Pancreas (tissue), 10 donors: ENCODE measurements around the gene GPATCH4. TPM values are rescaled to one million over a fixed set of nuclear protein-coding genes. Genes with fewer than 3 reads are reported as not detected.
"Not testable (repeated sequence)": the region's sequence is repeated elsewhere in the genome, so short reads cannot be mapped to it uniquely, and the experiment has no call there.

Source experiments
- ATAC-seq, 4 donors: fragments of 200-7000 bp; cut with Tn5 transposase; one replicate each; pipeline versions ENCODE4 v1.8.0 to v1.9.1; 2020; ENCODE audit warnings: mild to moderate bottlenecking in 4 of 4, moderate library complexity in 4 of 4
- DNase-seq, 6 donors: peaks; one replicate each; pipeline ENCODE4 v3.0.0-alpha.2; 2020
- FAIRE-seq: peaks from 2 replicates; lab custom pipeline; 2012; peaks lifted over from hg19 to GRCh38; lab: Jason Lieb, UNC
- H3K27ac ChIP-seq, 4 donors: fragments of 200-600 bp; sonication (generic); 1 replicate in 3 of 4; 2 replicates in 1 of 4; pipeline versions ENCODE4 v1.5.0 to v1.8.0; 2020
- H3K27me3 ChIP-seq, 4 donors: fragments of 200-600 bp; one replicate each; pipeline ENCODE4 v1.8.0; 2021
- H3K36me3 ChIP-seq, 3 donors: fragments of 200-600 bp; sonication (generic) in 1 of 3; one replicate each; pipeline versions ENCODE4 v1.5.0 to v1.8.0; 2020 to 2021
- H3K4me1 ChIP-seq, 3 donors: fragments of 200-600 bp; one replicate each; pipeline ENCODE4 v1.8.0; 2021
- H3K4me3 ChIP-seq, 4 donors: fragments of 200-600 bp; sonication (generic) in 2 of 4; one replicate each; pipeline versions ENCODE4 v1.5.0 to v1.8.0; 2020 to 2021
- H3K9me3 ChIP-seq, 4 donors: fragments of 200-600 bp; one replicate each; pipeline ENCODE4 v1.8.0; 2021
- WGBS, 2 donors: extraction: QIAGEN DNeasy Blood & Tissue Kit; methylation state at CpG; one replicate each; pipeline ENCODE4 v1.1.7; 2013; 5-methylcytosine and 5-hydroxymethylcytosine counted together
- intact Hi-C, 3 donors: fragments of 100-400 bp; cut with DNase I; formaldehyde crosslinking; loops; one replicate each; pipeline versions ENCODE4 v1.11.1 to v1.14.2; 2022
- polyA plus RNA-seq, 2 donors: library from polyadenylated mRNA; stranded (reverse); fragments of 200-250 nt; gene quantifications; one replicate each; pipeline ENCODE4 v1.2.3, GENCODE V29; 2013
- total RNA-seq, 6 donors: library from RNA; stranded (reverse); fragmentation: NEBNext Ultra II Directional in 4 of 6; extraction: Animal tissue kit (Norgen Biotek cat#: 25700) in 4 of 6; gene quantifications; one replicate each; pipeline versions ENCODE4 v1.2.1 to v1.2.4, GENCODE V29; 2021 to 2023
- TF ChIP-seq, protein P1 (sequence below), 4 donors: fragments of 200-600 bp; sonication (generic) in 3 of 4; IDR thresholded peaks; one replicate each; pipeline versions ENCODE4 v1.5.0 to v1.8.0; 2021; ENCODE audit warnings: antibody characterized with exemption in 4 of 4
- donor health status: healthy with polysubstance abuse.
- donor health status: DM: no; HTN: no; CAD: no; lungs with moderate emphysema.
- donor health status: DM: no; HTN: no; CAD: no.
- donor health status: control.
- donor health status: control.
- donor health status: Bipolar disorder and iron deficiency.
- donor health status: DM: yes; HTN: yes; CAD: no.
- donor health status: DM: no; HTN: no; CAD: no.
- donor health status: DM: no; HTN: no; CAD: no.
- donor health status: DM: yes; HTN: yes; CAD: no.

The GPATCH4 gene
- total and polyA plus RNA-seq, 8 donors: 6.4 to 16.9 (median 13.2) TPM

DNA sequence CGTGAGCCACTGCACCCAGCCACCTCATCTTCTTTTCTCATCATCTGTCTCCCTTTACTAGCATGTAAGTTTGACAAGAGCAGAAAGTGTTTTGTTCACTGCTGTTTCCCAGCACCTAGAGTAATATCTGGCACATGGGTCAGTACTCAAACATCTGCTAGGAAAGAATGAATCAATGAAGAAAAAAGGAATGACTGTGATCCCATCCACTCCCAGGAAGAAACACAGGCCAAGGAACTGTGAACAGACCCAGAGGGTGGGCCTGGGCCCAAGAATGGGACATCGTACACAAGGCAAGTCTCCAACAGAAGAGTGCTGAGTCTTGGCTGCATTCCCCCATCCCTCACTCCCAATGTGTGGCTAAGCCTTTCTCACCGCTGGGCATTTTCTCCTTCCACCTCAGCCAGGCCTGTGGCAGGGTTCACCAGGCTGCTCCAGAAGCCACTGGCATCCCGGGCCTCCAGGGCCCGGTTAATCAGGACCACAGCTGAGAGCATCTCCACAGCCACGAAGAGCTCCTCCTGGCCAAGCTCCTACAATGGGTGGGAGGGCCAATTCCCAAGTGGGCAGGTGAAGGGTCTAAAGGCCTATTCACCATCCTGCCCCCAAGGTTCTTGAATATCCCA, 47.3 kb downstream of the GPATCH4 start:
- 94 to 97% methylated on average over 6 of the region's 6 CpGs for WGBS, 2 donors
- intact Hi-C loops: no loop called here
- no peak for FAIRE-seq

DNA sequence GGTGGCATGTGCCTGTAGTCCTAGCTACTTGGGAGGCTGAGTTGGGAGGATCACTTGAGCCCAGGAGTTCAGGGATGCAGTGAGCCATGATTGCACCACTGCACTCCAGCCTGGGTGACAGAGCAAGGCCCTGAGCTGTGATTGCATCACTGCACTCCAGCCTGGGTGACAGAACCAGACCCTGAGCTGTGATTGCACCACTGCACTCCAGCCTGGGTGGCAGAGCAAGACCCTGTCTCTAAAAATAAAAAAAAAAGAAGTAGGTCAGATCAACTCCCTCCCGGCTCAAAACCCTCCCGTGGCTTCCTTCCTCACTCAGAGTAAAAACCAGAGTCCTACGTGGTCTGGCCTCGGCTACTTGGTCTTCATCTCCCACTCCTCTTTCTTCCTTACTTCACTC, 48.3 kb downstream of the GPATCH4 start:
- intact Hi-C loops, H3K27me3 ChIP-seq, H3K9me3 ChIP-seq, FAIRE-seq, H3K4me1 ChIP-seq, H3K36me3 ChIP-seq, H3K4me3 ChIP-seq, H3K27ac ChIP-seq: not testable (repeated sequence)
- DNase-seq: peak in 2 of 6 donors; percentile 25 to 32
- 89 to 100% methylated on average over 4 of the region's 4 CpGs for WGBS, 2 donors
- ATAC-seq: peak in 2 of 4 donors; percentile 59 to 65

More for the DNA sequence above, 47.3 kb downstream of the GPATCH4 start:
- H3K27ac ChIP-seq: no peak overlapping the region
- no peaks in the 10 kb centered on the region for H3K4me1 ChIP-seq
- DNase-seq (peak in 1 of 6 donors; percentile 13), ATAC-seq (no peak)
- H3K4me3 ChIP-seq: no peak overlapping the region
- no peaks in the 10 kb centered on the region for H3K36me3 ChIP-seq
- no peaks in the 10 kb centered on the region for H3K9me3 ChIP-seq
- TF ChIP-seq, protein P1, sequence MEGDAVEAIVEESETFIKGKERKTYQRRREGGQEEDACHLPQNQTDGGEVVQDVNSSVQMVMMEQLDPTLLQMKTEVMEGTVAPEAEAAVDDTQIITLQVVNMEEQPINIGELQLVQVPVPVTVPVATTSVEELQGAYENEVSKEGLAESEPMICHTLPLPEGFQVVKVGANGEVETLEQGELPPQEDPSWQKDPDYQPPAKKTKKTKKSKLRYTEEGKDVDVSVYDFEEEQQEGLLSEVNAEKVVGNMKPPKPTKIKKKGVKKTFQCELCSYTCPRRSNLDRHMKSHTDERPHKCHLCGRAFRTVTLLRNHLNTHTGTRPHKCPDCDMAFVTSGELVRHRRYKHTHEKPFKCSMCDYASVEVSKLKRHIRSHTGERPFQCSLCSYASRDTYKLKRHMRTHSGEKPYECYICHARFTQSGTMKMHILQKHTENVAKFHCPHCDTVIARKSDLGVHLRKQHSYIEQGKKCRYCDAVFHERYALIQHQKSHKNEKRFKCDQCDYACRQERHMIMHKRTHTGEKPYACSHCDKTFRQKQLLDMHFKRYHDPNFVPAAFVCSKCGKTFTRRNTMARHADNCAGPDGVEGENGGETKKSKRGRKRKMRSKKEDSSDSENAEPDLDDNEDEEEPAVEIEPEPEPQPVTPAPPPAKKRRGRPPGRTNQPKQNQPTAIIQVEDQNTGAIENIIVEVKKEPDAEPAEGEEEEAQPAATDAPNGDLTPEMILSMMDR (IDR thresholded peaks at IDR 0.05): no peak
- H3K27me3 ChIP-seq: no peaks in the 10 kb centered on the region

DNA sequence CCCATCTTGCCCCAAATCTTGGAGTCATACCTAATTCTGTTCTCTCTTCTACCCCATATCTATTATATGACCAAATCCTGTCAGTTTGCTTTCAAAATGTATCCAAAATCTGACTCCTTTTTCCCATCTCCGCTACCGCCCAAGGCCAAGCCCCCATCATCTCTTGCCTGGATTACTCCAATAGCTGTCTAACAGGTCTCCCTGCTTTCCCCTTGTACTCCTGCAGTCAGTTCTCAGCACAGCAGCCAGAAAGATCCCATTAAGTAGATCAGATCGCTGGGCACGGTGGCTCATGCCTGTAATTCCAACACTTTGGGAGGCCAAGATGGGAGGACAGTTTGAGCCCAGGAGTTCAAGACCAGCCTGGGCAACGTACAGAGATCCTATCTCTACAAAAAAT, 48.8 kb downstream of the GPATCH4 start:
- TF ChIP-seq, protein P1 (IDR thresholded peaks at IDR 0.05): no peak
- H3K27me3 ChIP-seq: no peaks in the 10 kb centered on the region
- no peaks in the 10 kb centered on the region for H3K36me3 ChIP-seq
- H3K27ac ChIP-seq: no peak overlapping the region
- H3K4me1 ChIP-seq: no peaks in the 10 kb centered on the region
- no peak overlapping the region for H3K4me3 ChIP-seq
- DNase-seq (no peak), FAIRE-seq (no peak), ATAC-seq (no peak)
- H3K9me3 ChIP-seq: no peaks in the 10 kb centered on the region
- WGBS, 2 donors: 76% methylated on average over 5 of the region's 5 CpGs
- intact Hi-C loops: no loop called here

DNA sequence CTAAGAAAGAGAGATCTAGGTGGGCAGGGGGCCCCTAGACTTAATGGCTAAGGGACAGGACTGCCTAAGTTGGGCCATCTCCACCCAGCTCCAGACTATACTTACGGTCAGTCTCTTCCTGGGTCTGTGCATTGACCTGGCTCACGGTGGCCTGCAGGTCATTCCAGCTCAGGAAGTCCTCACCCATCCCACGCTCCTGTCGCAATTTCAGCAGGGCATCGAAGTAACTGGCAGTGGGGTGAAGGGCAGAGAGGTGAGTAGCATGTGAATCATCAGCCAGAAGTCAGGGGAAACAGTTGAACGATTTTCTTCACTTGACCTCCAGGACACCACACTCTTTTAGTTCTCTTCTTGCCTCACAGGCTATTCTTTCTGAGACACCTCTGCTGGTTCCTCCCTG, 49.4 kb downstream of the GPATCH4 start:
- Histone ChIP-seq H3K27me3 (no peaks in the 10 kb centered on the region), H3K4me1 (no peaks in the 10 kb centered on the region), H3K27ac (no peak overlapping the region), H3K4me3 (no peak overlapping the region), H3K36me3 (no peaks in the 10 kb centered on the region), H3K9me3 (no peaks in the 10 kb centered on the region)
- DNase-seq (peak in 1 of 6 donors; percentile 23), FAIRE-seq (no peak), ATAC-seq (no peak)
- intact Hi-C loops: no loop called here
- WGBS, 2 donors: 95 to 96% methylated on average over 6 of the region's 6 CpGs
- TF ChIP-seq, protein P1 (IDR thresholded peaks at IDR 0.05): no peak

DNA sequence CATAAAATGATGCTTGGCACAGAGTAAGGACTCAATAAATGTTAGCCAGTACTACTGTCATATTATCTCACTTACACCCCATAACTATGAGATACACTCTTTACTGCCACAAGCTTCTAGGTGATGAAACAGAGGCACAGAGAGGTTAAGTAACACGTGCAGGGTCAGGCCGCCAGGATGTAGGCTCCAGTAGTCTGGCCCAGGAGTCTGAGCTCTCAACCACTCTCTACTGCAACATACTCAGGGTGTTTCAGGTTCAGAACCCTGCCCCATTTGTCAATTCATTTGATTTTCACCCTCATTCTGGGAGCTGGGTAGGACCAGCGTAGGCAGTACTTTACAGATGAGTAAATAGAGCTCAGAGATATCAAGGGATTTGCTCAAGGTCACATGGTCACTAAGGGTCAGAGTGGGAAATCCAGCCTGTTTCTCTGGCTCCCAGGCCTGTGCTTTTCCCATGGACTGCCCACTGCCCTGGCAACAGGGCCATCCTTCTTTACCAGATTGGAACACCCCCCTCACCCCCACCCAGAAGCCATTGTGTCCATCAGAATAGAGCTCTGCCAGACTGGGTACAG, 50.1 kb downstream of the GPATCH4 start:
- Histone ChIP-seq H3K9me3 (no peaks in the 10 kb centered on the region), H3K4me1 (no peaks in the 10 kb centered on the region), H3K4me3 (no peak overlapping the region), H3K27ac (no peak overlapping the region), H3K27me3 (no peaks in the 10 kb centered on the region), H3K36me3 (no peaks in the 10 kb centered on the region)
- no peak for FAIRE-seq
- 56 to 57% methylated on average over 3 of the region's 3 CpGs for WGBS, 2 donors
- intact Hi-C loops: no loop called here
- peak in 2 of 6 donors; percentile 17 to 35 for DNase-seq
- TF ChIP-seq, protein P1 (IDR thresholded peaks at IDR 0.05): no peak
- peak; percentile 45 to 77 (median 64) for ATAC-seq
